GM19324 (cell line): Measurements from ENCODE around the gene ZNF385C.
"Not testable (repeated sequence)": the region's sequence is repeated elsewhere in the genome, so short reads cannot be mapped to it uniquely, and the experiment has no call there.

Source experiments
- ATAC-seq: cut with Tn5 transposase; IDR thresholded peaks from one replicate; pipeline ENCODE4 v1.9.1; 2021; ENCODE audit warnings: mild to moderate bottlenecking, moderate library complexity; ENCODE audit not compliant: unreplicated experiment, low FRiP score

ZNF385C gene

DNA sequence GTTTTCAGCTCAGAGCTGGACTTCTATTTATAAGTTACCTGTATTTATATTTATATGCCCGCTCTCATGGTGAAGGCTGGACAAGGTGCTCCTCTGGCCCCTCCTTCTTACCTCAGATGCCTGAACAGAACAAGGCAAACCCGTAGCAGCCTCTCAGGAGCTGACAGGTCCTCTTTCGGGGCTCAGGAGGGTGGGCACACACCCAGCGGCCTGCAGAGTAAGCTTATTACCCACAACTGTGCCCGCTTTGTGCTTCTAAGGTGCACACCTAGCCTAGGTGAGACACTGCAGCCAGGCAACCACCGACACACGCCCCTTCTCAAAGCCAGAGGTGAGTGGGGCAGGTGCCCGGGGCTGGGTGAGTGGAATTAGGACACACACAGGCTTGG, 73.1 kb downstream of the ZNF385C start:
- no peak for ATAC-seq

DNA sequence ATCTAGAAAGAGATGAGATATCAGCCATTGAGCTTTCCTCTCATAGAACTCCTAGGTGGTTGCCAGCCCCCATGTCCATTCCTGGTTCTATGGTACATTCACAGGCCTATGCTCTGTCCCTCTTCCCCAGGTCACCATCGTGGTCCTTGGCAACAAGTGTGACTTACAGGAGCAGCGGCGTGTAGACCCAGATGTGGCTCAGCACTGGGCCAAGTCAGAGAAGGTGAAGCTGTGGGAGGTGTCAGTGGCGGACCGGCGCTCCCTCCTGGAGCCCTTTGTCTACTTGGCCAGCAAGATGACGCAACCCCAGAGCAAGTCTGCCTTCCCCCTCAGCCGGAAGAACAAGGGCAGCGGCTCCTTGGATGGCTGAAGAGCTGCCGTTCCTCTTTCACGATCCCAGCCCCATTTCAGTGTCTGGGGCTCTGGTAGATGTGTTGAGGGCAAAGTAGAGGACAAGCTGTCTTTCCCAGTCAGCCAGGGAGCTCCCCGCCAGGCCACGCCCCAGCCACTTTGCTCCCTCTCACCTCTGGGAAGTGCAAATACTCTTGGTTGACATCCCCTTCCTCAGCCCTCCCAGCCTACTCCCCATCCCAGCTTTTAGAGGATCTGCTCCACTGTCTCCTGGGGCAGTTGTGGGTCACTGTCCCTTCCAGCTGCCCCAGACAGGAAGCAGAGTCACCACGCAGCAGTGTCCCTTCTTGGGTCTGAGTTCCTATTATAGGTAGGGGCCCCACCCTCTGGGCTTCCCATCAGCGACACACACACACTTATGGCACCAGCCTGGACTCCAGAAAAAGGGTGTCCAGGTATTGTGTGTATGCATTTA, 74.5 kb downstream of the ZNF385C start:
- no peak for ATAC-seq

DNA sequence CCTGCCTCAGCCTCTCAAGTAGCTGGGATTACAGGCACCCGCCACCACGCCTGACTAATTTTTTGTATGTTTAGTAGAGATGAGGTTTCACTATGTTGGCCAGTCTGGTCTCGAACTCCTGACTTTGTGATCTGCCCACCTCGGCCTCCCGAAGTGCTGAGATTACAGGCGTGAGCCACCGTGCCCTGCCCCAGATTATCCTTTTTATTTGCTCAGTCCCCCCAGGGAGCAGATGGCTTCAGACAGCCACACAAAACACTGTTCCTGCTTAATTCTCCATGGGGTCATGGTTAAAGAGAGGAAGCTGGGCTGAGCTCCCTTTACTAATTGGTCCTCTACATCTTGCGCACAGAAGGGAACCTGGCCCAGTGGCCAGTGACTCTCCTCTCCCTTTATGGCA, 77.4 kb downstream of the ZNF385C start:
- not testable (repeated sequence) for ATAC-seq

DNA sequence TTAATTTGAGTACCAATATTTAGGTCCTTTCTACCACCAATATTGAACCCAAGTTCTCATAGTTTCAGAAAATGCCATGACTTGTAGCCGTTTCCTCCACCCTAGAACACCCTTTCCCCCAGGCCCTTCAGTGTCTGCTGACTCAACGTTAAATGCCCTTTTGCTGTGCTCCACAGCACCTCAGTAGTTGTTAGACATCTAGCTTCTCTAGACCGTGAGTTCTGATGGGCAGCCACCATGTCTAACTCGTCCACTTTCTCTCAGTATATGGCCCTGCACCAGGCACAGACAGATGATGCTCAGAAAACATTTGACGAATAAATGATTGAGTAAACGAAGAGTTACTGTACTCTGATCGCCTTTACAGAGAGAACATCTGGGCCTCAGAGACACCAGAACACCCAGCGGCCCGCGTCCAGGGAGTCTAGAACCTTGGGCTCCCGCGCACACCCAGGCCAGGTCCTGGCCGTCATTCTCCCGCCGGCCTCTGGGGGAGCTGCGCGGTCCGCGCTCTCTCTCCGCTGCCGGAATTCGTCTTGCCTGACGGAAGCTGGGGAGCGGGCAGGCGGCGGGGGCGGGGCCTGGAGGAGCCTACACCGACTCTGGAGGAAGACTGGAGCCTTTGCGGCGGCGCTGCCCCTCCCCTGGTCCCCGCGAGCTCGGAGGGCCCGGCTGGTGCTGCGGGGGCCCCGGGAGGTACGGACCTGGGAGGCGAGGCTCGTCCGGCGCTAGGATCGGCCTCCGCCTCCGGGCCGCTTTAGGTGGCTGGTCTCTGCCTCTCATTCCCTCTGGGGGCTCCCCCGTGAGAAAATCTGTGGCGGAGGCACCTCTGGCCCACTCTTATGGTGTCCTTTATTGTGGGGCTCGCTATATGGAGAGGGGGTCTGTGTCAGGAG, 78.5 kb downstream of the ZNF385C start, which contains the start of gene NKIRAS2:
TSS of gene NKIRAS2 (plus strand) at position 582 of the 896 bp plus-strand sequence. CDS start 1,488 bp downstream, outside the sequence.
- ATAC-seq, result peak; percentile 69

DNA sequence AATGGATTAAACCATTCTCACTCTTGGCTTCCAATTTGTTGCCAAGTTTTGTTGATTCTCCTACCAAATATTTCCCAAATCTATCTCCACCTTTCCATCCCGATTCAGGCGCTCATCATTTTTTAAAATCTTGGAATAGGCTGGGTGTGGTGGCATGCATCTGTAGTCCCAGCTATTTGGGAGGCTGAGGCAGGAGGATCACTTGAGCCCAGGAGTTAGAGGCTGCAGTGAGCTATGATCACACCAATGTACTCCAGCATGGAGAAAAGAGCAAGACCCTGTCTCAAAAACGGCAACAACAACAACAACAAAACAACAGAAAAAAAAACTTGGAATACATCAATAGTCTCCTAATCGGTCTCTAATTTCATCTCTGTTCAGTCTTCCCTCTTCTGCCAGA, 79.3 kb downstream of the ZNF385C start:
- no peak for ATAC-seq

DNA sequence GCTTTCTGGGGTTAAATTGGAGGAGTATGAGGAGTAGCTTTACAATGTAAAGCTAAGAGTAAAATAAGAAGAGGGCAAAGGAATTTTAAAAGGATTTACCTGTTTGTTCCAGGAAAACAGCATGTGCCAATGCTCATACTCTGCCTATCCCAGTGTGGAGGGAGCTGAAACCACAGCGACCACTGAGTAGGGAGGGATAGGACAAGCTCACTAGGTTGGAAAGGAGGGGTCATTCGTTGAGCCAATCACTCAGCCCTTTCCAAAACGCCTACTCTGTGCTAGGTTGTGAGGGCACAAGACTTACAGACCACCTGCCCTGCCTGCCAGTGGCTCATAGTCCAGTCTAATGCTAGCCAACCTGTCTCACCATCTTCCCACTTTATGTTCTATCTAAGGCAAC, 79.9 kb downstream of the ZNF385C start:
- ATAC-seq, result no peak

DNA sequence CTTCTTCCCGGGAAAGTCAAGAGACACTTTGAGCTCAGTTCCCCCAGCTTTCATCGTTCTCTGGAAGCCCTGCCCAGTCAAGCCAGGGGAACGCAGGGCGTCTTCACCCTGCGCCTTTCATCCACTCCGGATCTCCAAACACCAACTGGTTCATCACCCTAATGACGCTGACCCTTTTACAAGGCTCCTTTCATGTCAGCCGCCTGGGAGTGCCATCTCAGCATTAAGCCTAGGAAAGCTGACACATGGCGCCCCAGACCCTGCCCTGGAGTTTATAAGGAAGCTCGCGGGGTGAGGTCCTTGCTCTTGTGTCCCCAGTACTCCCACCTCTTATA, 80.4 kb downstream of the ZNF385C start:
- ATAC-seq, result no peak

DNA sequence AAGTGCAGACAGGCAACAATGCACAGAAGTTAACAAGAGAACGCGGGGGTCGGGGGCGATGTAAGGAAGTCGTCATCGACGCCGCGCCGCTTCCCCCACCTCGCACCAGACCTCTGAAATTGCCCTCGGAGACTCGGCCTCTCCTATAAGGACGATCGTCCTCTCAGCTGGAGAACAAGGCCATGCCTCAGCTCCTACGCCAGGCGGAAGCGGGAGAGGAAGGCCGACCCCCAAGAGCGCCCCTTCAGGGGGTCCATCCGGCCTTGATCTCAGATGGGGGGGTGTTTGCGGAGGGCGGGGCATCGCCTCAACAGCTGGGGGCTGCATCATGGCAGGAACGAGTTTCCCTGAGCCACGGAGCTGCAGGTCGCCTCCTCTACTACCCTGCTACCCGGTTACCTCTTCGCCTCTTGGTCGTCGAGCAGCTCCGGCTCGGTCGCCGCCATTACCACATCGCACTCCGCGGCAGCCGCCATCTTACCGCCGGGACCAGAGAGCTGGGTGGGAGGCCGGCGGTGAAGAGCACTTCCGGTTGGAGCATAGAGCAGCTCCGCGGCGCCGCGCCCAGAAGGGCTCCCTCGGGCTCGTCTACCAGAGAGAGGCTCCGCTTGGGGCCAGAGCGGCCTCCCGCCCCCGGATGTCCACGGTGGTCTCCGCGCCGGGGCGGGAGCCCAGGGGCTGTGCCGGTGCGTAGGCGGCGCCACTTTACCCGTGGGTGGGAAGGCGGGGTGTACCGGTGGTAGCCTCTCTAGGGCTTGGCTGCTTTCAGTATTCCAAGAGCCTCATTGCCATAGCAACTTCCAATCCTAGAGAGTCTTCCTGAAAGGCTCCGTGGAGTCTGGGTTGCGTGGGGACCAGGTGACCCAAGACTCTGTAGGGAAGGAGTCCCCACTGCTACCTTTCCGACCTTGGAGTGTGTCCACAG, 81.1 kb downstream of the ZNF385C start, which contains the start of gene DNAJC7:
TSS of gene DNAJC7 (minus strand) at position 499 of the 925 bp plus-strand sequence. CDS start at position 476, 23 bp downstream.
- peak; percentile 79 for ATAC-seq

DNA sequence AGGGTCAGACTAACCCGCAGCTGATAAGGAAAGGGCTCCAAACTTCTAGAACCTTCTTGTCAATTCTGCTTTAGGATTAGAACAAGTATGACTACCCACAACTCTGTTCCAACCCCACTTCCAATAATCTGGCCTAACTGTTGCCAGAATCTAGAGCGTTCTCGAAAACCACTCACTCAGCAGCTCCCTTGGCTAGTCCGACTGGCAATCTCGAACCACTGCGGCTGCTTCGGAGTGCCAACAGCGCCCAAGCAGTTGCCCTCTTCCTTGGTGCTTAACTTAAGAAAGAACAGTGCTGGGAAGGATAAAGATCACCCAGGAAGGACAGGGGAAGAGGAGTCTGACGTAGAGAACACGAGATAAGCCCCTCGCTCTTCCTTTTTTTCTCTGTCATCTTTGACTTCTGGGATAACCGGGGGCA, 81.9 kb downstream of the ZNF385C start:
- no peak for ATAC-seq

DNA sequence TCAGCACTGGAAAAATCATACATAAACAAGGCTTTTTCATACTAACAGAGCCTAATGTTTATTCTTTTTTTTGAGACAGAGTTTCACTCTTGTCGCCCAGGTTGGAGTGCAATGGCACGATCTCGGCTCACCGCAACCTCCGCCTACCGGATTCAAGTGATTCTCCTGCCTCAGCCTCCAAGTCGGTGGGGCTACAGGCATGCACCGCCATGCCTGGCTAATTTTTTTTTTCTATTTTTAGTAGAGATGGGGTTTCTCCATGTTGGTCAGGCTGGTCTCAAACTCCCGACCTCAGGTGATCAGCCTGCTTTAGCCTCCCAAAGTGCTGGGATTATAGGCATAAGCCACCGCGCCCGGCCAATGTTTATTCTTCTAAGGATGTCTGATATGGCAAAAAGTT, 84.5 kb downstream of the ZNF385C start:
- not testable (repeated sequence) for ATAC-seq

DNA sequence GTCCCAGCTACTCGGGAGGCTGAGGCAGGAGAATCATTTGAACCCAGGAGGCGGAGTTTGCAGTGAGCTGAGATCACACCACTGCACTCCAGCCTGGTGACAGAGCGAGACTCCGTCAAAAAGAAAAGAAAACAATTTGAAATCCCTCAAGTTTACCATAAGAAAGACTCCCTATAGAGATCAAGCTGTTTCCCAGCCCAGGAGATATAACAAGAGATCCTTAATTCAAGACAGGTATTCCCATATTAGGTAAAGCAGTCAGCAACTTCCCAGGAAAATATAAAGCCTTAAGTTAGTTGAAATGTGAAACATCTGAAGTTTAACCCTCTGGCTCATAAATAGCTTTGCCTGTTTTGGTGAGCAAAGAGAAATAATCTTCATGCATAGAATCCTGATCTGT, 85.9 kb downstream of the ZNF385C start:
- not testable (repeated sequence) for ATAC-seq

DNA sequence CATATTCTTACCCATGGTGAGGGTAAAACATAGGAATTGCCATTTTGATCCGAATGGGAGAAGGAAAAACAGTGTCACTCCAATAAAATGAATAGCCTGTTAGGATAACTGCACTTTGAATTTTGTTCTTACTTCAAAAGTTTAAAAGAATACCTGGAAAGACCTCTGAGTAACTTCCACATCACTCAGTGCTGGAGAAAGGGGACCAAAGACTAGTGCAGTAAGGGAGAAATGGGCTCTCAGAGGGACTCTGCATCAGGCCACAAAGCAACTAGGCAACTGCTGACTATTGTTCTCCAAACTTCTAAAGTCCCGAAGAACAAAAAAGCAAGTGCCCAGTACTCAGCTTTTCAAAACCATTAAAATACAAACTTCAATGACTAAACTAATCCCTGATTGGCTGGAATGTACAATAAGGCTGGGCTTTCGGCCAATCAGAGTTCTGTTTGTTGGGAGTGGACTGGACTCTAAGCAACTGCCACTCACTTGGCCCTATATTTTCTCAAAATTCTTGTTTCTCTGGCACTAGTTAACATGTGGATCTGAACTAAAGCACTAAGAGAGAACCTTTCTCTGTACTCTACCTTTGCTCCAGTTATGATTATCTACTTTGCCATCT, 87.3 kb downstream of the ZNF385C start:
- no peak for ATAC-seq

DNA sequence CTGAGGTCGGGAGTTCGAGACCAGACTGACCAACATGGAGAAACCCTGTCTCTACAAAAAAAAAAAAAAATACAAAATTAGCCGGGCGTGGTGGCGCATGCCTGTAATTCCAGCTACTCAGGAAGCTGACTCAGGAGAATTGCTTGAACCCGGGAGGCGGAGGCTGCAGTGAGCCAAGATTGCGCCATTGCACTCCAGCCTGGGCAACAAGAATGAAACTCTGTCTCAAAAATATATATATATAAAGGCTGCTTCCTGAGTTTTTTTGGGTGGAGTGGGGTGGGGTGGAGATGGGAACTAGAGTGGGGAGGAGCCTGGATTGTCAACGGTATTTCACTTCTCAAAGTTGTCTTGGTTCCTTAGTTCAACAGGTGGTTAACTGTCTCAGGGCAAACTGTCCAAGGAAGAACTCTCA, 88.0 kb downstream of the ZNF385C start:
- ATAC-seq, result not testable (repeated sequence)

DNA sequence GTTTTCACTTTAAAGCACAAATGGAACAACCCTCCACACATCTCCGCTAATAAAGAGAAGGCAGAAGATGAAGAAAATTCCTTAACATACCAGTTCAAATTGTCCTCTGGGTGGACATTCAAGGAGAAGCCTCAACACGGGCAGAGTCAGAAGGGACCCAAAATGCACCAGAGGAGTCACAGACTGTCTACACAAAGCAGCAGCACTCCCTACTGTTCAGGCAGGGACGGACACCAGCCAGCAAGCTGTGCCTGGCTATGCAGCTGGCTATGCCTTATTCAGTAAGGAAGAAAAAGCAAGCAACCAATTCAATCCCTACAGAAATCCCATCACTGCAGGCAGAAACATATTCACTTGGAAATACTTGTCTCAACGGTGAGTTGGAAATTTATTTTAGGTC, 89.1 kb downstream of the ZNF385C start:
- no peak for ATAC-seq

DNA sequence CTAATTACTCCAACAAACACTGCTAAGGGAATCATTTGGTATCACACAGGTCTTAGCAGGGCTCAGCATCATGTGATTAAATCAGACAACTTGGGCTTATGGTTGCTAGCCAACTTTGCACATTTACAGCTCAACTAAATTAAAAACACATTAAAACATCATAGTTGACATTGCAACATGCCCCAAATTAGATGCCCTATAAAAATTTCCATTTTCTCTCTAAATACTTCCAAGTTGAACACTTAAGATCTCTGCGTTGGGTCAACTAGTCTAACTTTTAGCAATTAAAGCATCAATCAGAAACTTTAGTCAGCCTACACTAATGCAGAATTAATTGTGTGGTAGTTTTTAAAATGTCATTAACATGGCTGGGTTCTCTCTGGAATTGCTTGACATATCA, 93.1 kb downstream of the ZNF385C start:
- ATAC-seq, result no peak

DNA sequence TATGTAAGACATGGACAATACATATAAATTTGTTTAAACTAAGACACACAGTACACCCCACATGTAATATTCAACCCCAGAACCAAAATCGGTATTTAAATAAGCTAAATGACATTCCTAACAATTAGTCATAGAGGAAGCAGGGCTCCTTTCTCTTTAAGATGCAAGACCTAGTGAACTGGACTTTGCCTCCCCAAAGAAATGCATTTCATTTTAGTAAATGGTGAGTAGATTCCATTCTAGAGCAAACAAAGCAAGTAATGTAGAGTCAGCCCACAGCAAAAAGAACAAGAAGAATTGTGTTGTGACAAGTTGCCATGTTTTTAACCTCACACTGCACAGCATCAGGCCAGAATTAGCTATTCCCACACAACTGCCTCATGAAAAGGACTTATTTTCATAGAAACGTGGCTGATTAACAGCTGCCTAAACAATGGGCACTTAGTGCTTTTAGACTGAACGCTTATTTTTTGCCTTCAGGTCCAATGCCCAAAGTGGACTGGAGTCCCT, 95.4 kb downstream of the ZNF385C start:
- no peak for ATAC-seq

DNA sequence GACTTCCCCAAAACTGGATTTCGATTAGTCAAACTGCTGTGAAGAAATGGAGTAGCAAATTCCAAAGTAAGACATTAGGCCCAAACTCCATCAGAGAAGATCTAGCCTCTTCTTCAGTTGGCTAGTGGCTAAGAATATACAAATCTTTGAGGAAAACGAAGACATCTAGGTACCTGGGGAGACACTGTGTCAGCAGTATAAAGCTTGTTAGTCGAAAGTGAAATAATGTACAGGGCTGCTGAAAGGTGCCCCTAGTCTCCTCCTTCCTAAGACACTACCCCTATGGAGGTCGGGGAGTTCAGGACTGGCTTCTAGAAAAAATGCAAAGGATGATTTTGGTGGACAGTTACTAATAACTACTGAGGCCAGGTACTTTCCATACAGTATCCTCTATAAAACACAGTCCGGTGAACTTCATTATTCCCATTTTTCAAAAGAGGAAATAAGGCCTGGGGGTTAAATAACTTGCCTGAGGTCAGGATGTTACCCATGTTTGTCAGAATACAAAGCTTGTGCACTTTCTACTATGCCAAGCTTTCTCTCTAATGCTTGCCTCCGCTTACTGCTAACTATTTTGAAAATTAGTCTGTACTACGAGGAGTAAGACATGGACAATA, 96.0 kb downstream of the ZNF385C start:
- no peak for ATAC-seq

DNA sequence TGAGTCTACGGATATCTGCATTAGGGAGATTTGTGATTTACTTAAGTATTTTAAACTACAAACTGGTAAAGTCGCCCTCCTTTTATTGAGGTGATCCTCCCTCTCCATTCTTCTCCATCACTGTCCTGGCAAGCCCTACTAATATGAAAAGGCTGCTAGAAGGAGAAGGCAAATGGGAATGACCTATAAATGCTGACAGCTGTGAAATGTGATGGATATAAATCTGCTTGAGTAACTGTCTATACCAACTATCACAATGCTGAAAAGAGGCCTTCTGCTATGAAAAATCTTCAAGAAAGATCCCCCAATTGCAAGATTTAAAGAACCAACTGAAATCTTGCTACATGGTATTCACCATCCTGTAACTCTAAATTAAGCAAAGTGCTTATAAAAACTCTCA, 96.5 kb downstream of the ZNF385C start:
- ATAC-seq, result no peak

DNA sequence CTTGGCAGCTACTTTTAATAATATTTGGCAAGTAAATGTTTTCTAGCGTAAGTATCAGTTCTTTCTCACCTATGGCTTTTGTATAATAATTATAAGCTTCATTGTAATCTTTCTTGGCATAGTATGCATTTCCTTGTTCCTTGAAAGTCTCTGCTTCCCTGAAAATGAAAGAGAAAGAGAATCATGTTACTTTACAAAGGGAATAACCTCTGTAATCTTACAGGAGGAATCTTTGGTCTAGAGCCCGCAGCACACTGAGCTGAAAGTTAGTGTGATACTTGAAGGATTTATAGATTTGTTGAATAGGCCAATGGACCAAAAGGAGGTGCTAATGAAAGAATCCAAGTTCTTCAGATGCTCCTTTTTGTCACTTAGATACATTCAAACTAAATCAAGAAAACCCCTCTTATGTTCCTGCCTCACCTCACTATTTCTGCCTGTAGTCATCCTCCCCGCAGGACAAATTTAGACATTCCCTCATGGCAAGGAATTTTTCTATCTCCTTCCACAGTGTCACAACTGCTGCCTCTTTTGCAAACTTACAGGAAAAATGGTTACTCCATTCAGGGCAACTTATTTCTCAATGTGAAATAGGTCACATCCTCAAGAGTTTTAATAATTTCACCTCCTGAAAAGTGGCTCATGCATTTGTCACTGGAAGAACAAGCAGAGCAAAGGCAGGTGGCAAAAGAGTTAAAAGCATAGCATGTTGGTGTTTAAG, 97.7 kb downstream of the ZNF385C start:
- no peak for ATAC-seq
